H1 (cell line): Measurements from ENCODE around the gene CD300C. TPM values are rescaled to one million over a fixed set of nuclear protein-coding genes. Genes with fewer than 3 reads are reported as not detected.

Source experiments
- CBX8 ChIP-seq: fragments of 300-800, 300-1000 bp; sonication (generic); IDR thresholded peaks from 2 replicates; pipeline ENCODE4 v1.7.1; 2016; ENCODE audit warnings: low read depth, low read length, borderline replicate concordance
- CHD1 ChIP-seq: IDR thresholded peaks from 2 replicates; pipeline ENCODE4 v1.6.1; 2012; ENCODE audit warnings: low read depth, low read length, improper control_type of control experiment
- CHD2 ChIP-seq: IDR thresholded peaks from 2 replicates; pipeline ENCODE4 v1.6.1; 2012; ENCODE audit warnings: low read length, improper control_type of control experiment
- CTBP2 ChIP-seq: IDR thresholded peaks from 2 replicates; pipeline ENCODE4 v1.7.0; 2011; ENCODE audit warnings: borderline replicate concordance, mild to moderate bottlenecking, moderate library complexity, mixed read lengths, low read length; ENCODE audit not compliant: insufficient read depth, insufficient read length
- HDAC6 ChIP-seq: IDR thresholded peaks from one replicate; pipeline ENCODE4 v1.7.1; 2012; ENCODE audit warnings: low read depth, mild to moderate bottlenecking, inconsistent platforms, low read length, moderate library complexity
- JUND ChIP-seq: IDR thresholded peaks from 2 replicates; pipeline ENCODE4 v1.6.1; 2011; ENCODE audit warnings: mild to moderate bottlenecking, improper control_type of control experiment, low read length
- KDM1A ChIP-seq: fragments of 200-600, 300-600 bp; sonication (generic); IDR thresholded peaks from 2 replicates; pipeline ENCODE4 v1.7.1; 2016; ENCODE audit warnings: mild to moderate bottlenecking, low read length, borderline replicate concordance
- KDM5A ChIP-seq: fragments of 200-600 bp; IDR thresholded peaks from 2 replicates; pipeline ENCODE4 v1.7.1; 2012; ENCODE audit warnings: mild to moderate bottlenecking, low read length, inconsistent platforms, mixed read lengths
- NANOG ChIP-seq: IDR thresholded peaks from 2 replicates; pipeline ENCODE4 v1.6.1; 2011; ENCODE audit warnings: low read length, low read depth, mild to moderate bottlenecking, inconsistent platforms; ENCODE audit not compliant: insufficient read depth, poor library complexity, severe bottlenecking
- POU5F1 ChIP-seq: IDR thresholded peaks from 2 replicates; pipeline ENCODE4 v1.6.1; 2011; ENCODE audit warnings: low read depth, mild to moderate bottlenecking, low read length, moderate library complexity
- RAD21 ChIP-seq, 2 experiments: IDR thresholded peaks in 1 of 2; conservative IDR thresholded peaks in 1 of 2; 2 replicates each; pipeline ENCODE4 v1.6.1; 2011; ENCODE audit warnings: low read depth in 2 of 2, low read length in 2 of 2, improper control_type of control experiment in 1 of 2, inconsistent platforms in 1 of 2, mild to moderate bottlenecking in 1 of 2, moderate library complexity in 1 of 2
- RFX5 ChIP-seq: IDR thresholded peaks from 2 replicates; pipeline ENCODE4 v1.6.1; 2011; ENCODE audit warnings: low read depth, low read length, improper control_type of control experiment, borderline replicate concordance
- SIN3A ChIP-seq, 2 experiments: IDR thresholded peaks in 1 of 2; conservative IDR thresholded peaks in 1 of 2; 2 replicates each; pipeline ENCODE4 v1.6.1; 2011 to 2012; ENCODE audit warnings: low read length in 2 of 2, improper control_type of control experiment in 1 of 2, low read depth in 1 of 2, mild to moderate bottlenecking in 1 of 2
- SIRT6 ChIP-seq: IDR thresholded peaks from one replicate; pipeline ENCODE4 v1.7.1; 2012; ENCODE audit warnings: low read length, inconsistent platforms
- SIX5 ChIP-seq: IDR thresholded peaks from 2 replicates; pipeline ENCODE4 v1.6.1; 2011; ENCODE audit warnings: mild to moderate bottlenecking, low read depth, low read length
- SP1 ChIP-seq: IDR thresholded peaks from 2 replicates; pipeline ENCODE4 v1.6.1; 2011; ENCODE audit warnings: low read depth, low read length
- SP4 ChIP-seq: IDR thresholded peaks from 2 replicates; pipeline ENCODE4 v1.6.1; 2012; ENCODE audit warnings: low read length, inconsistent platforms
- TCF12 ChIP-seq: IDR thresholded peaks from 2 replicates; pipeline ENCODE4 v1.6.1; 2011; ENCODE audit warnings: low read depth, mild to moderate bottlenecking, low read length
- TEAD4 ChIP-seq: IDR thresholded peaks from 2 replicates; pipeline ENCODE4 v1.6.1; 2012; ENCODE audit warnings: low read depth, low read length, inconsistent platforms, mixed read lengths
- USF2 ChIP-seq: IDR thresholded peaks from 2 replicates; pipeline ENCODE4 v1.6.1; 2011; ENCODE audit warnings: low read length, improper control_type of control experiment
- polyA plus RNA-seq, 7 experiments: library from polyadenylated mRNA; depleted of rRNA in 3 of 7; stranded (reverse) in 5 of 7; unstranded in 2 of 7; fragments of >200 nt in 5 of 7; fragments of 200-250 nt in 2 of 7; gene quantifications; 1 replicate in 5 of 7; 2 replicates in 1 of 7; 4 replicates in 1 of 7; pipeline versions ENCODE4 v1.2.1 to v1.2.3, GENCODE V29; 2011 to 2013; ENCODE audit warnings: missing spikeins in 2 of 7, mixed read lengths in 2 of 7
- total RNA-seq: library from RNA; stranded (reverse); fragmentation: NEBNext Ultra II Directional; extraction: Animal tissue kit (Norgen Biotek cat#: 25700); gene quantifications from 2 replicates; pipeline ENCODE4 v1.2.1, GENCODE V29; 2021
- TF ChIP-seq, protein P1 (sequence below): IDR thresholded peaks from 2 replicates; pipeline ENCODE4 v1.6.1; 2012; ENCODE audit warnings: low read length, inconsistent platforms

CD300C gene
- total and polyA plus RNA-seq, 2 of the 8 experiments (the other 6 are each of a cell fraction or from before 2014, with no cell fraction given), result not detected

- TF ChIP-seq HDAC6 (no peak), USF2 (peak; percentile 90), SIRT6 (no peak), CTBP2 (no peak), SP4 (peak; percentile 99), RAD21 (IDR thresholded peaks at IDR 0.05 in 1 of 2, conservative IDR thresholded peaks at IDR 0.05 in 1 of 2; ENCODE audit: low read depth in 2 of 2, low read length in 2 of 2) (no peak), TEAD4 (no peak), CBX8 (no peak), TCF12 (no peak), NANOG (no peak), KDM1A (no peak), CHD1 (no peak), SIN3A (conservative IDR thresholded peaks at IDR 0.05 in 1 of 2, IDR thresholded peaks at IDR 0.05 in 1 of 2; ENCODE audit: low read depth in 1 of 2, low read length in 2 of 2) (peak; percentile 81 to 91; a peak in 2 of 4 replicates), KDM5A (no peak), CHD2 (no peak), RFX5 (no peak), POU5F1 (no peak), JUND (peak; percentile 45; the same call in 1 of the 2 replicates), SP1 (no peak), SIX5 (no peak)
- TF ChIP-seq, protein P1, sequence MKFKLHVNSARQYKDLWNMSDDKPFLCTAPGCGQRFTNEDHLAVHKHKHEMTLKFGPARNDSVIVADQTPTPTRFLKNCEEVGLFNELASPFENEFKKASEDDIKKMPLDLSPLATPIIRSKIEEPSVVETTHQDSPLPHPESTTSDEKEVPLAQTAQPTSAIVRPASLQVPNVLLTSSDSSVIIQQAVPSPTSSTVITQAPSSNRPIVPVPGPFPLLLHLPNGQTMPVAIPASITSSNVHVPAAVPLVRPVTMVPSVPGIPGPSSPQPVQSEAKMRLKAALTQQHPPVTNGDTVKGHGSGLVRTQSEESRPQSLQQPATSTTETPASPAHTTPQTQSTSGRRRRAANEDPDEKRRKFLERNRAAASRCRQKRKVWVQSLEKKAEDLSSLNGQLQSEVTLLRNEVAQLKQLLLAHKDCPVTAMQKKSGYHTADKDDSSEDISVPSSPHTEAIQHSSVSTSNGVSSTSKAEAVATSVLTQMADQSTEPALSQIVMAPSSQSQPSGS, result peak; percentile 99
These were observed 31.8 kb downstream of the CD300C start (continued) for GRCh38 chr17:74513987-74514631.
